Activated CD4-positive, CD25-positive, alpha-beta regulatory T cell treated with anti-CD3 and anti-CD28 coated beads, Interleukin-2, amount 50 U/mL, for 16 hours (primary cell): ENCODE results near the gene CFDP1.
"Not testable (repeated sequence)": the region's sequence is repeated elsewhere in the genome, so short reads cannot be mapped to it uniquely, and the experiment has no call there.

ENCODE experiments used
- DNase-seq: peaks from one replicate; pipeline ENCODE4 v3.0.0-alpha.2; 2020; ENCODE audit warnings: low read depth, low spot score

Gene CFDP1

DNA sequence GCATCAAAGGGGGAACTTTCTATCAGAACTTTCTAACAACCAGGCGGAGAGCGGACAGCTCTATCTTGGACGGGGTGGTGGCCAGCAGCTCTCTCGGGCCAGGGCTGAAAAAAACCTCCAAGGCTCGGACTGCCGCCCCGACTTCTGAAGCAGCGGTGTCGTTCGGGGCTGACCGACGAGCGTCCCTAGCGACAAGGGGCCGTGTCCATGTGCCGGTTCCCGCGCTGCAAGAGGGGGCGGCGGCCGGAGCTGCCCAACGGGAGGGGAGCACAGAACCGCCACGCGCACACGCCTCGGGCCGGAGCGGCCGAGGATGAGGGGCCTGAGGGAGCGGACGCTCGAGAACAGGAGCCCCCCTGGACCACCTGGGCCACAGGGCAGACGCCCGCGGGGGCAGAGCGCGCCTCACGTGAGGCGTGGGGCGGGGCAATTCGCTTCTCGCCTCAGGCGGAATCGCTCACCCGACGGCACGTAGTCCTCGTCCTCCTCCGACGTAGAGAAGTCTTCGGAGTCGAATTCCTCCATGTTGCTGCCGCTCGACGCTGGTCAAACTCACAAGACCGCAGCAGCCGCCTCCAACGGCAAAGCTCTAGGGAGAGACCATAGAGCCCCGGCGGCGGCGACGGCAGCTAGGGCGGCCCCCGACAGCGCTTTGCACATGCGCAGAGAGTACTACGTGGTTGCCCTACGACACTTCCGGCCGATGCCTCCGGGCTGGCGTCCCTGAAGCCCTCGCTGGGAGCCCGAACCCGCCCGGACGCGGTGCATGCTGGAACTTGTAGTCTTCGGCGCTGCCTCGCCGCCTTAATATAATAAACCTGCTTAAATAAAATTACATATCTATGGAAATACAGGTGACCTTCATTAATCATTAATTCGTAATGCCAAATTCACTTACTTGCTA, at the start of gene CFDP1:
Gene CFDP1 (minus strand): TSS at position 676 of the 904 bp plus-strand sequence. CDS start 151 bp downstream, at position 525.
- DNase-seq, result peak; percentile 89

DNA sequence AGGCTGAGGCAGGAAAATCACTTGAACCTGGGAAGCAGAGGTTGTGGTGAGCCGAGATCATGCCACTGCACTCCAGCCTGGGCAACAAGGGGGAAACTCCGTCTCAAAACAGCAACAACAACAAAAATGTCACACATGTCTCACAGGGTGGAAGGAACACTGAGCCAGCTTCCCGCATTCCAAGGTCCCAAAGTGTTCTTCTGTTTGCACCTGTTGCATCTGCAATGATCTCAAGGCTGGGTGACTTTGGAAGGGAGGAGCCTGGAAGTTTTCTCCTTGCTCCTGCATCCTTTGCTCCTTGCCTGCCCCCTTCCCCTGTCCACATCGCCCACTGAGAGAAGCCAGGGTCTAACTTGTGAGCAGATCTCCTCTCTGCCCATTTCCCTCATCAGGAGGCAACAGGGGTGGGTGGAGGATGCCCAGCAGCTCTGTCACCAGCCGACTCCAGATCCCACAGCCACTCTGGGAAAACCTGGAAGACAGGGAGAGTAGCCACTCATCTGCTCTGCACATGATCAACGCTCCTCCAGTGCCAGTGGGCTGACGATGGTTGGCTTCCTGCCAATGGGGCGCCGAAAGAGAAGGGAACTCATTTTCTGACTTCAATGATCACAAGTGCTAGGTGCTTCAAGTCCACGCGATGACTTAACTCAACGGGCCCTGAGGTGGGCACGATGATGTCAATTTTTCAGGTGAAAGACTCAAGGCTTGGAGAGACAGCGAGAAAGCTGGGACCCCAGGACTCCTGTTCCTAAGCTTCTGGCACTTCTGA, 49.3 kb upstream of the CFDP1 start:
- no peak for DNase-seq

DNA sequence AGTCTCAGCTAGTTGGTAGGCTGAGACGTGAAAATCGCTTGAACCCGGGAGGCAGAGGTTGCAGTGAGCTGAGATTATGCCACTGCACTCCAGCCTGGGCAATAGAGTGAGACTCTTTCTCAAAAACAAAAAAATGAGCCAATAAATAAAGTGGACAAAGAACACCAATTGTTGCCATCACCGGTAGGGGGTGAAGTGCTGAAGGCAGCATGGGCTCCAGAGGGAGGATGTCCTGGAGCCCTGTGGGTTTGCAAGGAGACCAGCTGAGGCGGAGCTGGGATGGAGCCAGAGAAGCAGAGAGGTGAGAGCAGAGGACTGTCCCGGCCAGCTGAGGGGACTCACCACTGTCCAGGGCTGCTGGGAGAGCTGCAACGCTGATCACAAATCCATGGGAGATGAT, 48.2 kb upstream of the CFDP1 start:
- DNase-seq, result no peak

DNA sequence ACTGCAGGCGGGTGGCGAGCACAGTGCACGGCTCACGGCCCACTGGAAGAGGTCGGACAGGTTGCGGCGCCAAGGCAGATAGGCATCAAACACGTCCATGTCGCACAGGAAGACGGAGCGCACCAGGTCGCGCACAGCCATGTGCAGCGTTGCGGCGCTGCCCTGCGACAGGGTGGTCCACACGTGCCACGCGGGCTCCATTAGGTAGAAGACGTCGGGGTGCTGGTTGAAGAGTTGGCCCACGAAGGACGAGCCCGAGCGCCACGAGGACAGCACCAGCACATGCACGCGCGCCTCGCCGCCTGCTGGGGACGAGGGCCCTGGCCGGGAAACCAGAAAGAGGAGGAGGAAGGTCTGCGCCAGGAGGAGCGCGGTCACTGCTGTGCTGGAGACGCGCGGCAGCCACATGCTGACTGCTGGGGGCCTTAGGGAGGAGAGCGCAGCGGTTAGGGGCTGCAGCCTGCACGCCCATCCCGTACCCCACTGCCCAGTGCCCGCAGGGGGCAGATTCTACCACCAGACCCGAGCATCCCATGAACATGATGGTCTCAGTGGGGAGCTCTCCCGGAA, 46.2 kb upstream of the CFDP1 start:
- DNase-seq, result no peak

DNA sequence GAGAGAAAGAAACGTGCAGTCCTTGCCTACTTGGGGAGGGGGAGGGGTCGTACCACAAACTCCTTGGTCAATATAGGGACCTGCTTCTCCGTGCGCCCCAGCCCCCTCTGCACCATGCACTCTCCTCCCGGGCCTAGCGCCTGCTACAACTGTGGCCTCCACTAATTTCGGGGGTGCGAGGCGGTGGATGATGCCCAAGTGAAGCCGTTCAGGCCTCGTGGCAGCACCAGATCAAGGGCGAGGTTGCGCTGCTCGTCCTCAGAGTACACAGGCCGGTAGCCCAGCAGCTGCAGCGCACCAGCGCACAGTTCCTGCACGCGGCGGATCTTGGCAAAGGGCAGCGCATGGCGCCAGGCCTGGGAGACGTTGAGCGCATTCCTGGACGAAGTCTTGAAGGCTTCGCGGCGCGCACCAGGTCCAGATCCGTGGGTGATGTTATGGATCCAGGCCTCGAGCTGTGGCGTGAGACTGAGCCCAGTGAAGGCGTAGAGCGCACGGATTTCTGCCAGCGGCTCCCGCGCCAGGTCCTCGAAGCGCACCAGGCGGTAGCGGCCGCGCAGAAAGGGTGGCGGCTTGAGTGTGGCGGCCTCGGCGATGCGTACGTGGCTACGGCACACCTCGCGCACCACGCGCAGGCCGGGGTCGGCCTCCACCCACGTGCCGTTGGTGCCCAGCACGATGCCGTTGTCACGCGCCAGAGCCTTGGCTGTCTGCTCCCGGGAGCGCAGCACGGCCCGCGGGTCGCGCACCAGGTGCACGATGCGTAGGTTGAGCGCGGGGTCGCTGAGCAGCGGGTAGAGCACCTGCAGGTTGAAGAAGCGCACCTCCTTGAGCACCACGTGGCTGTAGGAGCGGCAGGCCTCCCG, 45.4 kb upstream of the CFDP1 start:
- DNase-seq, result no peak

DNA sequence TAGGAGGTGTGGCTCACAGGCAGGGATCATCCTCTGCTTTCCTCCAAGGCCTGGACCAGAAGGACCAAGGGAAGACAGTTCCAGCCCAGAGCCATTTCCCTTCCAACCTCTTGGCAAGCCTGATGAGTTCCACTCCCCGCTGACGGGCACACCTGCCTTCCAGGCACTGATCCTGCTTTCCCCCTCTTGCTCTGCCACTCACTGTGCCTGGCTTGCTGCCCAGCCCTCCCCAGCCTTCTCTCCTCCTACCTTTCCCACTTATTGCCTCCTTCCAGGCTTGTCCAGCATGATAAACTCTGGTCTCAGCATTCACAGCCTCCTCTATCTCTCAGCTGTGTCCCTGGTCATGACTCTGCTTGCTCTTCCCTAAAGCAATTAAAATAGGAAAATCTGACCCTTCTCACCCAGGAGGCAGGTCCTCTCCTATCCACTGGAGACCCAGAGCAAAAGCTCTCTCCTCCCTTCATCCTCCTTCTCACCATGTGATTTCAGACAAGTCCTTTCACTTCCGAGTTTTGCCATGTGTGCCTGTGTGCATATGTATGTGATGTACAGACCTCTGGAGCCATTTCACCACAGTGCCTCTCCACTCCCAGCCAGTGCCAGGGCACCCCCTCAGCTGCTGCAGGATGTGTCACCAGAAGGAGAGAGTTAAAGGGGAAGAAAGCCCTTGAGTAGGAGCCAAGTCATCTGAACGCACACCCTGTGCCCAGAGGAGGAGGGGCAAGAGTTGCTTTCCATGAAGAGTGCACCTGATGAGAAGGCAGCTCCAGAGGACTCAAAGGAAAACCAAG, 44.6 kb upstream of the CFDP1 start:
- no peak for DNase-seq

DNA sequence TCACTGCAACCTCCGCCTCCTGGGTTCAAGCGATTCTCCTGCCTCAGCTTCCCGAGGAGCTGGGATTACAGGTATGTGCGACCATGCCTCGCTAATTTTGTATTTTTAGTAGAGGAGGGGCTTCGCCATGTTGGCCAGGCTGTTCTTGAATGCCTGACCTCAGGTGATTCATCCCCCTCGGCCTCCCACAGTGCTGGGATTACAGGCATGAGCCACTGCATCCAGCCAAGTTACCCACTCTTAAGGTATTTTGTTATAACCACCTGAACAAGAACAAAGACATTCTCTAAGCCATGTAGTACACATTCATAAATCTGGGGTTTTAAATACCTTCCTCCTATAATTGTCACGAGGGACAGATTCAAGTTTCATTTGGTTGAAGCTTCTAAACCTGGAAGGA, 43.5 kb upstream of the CFDP1 start:
- no peak for DNase-seq

DNA sequence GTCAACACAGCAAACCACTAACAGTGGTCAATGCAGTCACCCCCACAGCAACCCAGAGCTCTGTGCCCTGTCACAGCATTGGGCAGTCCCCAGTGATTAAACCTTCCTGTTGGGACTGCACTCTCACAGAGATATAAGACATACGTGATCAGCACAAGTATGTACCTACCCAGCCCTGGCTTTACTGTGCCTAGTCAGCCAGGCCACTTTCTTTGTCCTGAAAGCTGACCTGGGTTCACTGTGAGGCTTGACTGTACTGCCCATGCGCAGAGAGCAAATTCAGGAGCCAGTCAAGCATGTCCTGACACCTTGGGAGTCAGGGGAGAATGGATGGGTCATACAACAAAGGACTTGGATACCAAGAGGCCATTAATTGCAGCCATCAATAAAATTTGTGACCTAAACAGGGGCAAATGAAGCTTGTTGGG, 42.1 kb upstream of the CFDP1 start:
- no peak for DNase-seq

DNA sequence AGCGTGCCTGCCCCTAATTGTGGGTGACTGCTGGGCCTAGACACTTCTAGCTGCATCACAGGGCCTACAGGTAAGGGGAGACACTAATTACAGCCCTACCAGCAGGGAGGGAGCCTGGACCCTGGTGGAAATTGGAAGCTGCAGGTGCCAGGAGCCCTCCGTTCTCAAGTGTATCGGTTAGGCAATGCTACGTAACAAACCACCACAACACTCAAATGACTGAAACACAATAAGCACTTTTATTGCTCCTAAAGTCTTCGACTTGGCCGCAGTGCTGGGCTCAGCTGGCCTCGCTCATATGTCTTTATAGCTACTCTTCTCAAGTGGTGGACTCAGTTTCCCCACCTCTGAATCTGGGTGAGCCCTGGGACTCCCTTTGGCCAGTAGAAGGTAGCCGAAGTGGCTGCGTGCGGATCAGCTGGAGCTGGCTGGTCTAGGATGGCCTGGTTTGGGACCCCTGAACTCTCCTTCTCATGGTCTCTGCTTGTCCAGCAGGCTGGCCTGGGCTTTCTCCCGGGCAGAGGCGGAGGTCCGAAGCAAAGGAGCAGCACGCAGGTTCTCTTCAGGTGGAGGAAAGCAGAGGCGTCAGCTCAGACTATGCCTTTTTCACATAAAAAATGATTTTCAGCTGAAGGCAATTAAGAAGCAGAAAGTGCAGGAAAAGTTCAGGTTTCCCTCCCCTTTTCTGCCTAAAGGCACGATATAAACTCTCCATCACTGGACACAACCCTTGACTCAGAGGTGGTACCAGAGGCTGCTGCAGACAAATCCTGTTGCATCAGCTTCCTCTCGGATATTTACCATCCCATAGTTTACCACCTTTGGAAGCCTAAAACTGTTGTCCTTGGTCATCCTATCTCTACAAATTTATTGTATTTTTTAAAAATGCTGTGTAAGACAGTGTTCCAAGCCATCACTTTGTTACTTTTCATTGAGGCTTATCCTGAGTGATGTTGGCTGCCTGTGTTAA, 39.9 kb upstream of the CFDP1 start:
- DNase-seq, result no peak

DNA sequence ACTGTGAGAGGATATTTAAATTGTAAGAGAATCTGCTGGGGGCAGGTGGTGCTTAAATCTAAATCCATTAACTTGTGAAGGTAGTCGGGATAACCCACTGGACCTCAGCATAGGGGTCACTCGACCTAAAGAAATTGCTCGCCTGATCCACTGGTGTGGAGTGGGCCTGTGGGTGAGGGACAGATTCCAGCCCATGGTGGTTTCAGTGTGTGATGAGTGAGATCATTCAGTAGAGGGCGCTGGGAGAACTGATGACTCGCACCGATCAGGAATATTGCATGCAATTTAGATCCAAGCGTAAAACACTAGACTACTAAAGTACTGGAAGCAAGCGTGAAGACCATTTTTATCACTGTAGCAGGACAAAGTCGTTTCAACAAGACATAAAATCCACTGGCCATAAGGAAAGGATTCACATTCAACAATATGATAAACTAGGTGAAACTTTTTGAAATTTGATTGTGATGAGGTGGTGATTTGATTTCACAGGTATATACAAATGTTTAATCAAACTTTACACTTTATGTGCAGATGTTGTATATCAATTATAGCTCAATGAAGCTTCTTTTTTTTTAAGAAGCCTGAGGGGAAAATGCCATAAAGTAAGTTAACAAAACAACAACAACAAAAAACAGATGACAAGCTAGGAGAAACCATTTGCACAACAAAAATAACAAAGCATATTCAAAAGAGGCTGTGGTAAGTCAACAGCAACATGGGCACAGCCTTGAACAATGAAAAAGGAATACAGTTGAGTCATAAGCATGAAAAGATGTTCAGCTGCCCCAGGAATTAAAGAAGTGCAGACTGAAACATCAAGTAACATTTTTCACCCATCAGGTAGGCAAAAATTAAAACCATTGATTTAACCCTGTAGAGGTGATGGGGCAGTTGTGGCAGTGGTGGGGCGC, 38.7 kb upstream of the CFDP1 start:
- no peak for DNase-seq

DNA sequence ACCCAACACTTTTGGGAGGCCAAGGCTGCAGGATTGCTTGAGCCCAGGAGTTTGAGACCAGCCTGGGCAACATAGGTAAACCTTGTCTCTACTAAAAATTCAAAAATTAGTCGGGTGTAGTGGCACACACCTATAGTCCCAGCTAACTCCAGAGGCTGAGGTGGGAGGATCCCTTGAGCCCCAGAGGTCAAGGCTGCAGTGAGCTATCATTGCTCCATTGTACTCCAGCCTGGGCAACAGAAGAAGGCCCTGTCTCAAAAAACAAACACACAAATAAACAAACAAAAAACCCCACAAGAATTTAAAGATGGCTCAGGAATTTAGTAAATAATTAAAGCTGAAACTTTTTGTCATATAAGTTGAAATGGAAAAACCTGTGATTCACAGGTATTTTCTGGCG, 33.5 kb upstream of the CFDP1 start:
- DNase-seq, result no peak

DNA sequence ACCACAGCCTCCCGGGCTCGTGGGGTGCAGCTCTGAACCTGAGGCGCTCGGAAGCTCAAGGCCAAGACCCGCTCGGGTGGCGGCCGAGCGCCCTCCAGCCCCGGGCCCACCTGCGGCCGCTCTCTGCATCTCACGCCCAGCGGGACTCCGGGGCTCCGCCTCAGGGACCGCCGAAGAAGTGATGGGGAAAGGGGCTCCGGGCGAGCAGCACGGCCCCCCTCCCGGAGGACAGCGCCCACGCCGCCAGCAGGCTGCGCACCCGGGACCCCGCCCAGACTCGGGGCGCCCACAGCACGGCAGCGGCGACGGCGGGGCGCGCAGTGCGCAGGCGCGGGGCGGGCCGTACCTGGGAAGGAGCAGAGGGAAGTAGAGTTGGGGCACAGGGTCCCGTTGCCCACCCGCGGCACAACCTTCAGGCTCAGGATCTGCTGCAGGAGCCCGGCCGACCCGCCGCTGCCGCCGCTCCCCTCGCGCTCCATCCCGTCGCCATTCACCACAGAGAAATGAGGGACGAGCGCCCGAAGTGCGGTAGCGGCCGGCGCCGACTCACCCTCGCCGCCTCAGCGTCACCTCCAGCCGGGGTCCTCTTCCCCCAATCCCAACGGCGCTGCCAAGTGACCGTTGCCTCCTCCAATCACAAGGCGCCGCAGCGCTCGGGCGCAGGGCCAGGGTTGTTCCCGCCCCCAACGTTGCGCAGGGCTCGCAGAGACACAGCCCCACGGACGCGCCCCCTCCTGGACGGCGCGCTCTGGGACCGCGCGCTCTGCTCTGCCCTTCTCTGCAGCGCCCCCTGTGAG, 31.0 kb upstream of the CFDP1 start, which contains the start of gene TMEM170A:
Gene TMEM170A (minus strand): TSS at position 568 of the 797 bp plus-strand sequence. CDS start 89 bp downstream, at position 479.
- DNase-seq, result peak; percentile 97

DNA sequence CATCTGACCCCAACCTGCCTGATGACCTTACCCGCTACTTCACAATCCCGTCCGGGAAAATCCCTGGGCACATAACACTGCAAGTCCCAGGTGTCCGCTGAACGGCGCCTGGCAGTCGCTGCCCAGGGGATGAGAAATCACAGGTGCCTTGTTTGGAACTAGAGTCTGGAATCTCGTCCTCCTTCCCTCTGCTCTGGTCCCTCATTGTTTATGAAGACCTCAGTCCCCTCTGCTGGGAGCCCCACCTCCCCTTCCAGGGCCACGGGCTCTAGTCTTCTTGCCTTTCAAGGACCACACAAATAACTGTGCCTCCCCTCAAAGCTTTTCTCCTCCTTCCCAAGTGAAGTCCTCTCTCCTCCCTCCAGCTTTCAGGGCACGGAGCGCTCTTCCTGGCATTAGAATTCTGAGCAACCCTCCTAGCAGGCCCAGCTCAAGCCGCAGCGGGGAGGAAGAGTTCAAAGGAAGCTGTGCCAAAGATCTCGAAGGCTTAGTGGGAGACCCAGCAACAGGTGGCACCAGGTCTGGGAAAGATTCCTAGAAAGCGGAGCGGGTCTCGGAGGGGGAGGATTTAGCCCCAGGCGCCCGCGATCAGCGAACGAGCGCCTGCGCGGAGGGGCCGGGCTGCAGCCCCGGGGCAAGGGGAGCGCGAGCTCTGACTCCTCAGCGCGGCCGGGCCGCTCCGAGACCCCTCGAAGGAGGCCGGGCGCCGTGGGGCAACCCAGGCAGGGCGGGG, 30.3 kb upstream of the CFDP1 start:
- not testable (repeated sequence) for DNase-seq

DNA sequence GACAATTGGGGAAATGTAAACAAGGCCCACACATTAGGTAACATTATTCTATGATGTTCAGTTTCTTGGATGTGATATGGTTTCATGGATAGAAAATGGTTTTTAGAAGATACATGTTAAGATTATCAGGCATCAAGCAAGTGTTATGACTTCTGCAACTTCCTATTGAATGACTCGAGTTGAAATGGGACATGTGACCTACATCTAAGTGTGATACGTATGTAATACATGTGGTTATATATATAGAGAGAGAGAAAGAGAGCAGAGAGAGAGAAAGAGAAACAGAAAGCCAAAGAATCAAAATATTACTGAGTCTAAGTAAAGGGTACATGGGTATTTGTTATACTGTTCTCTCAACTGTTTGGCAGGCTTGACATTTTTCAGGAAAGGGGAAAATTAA, 29.5 kb upstream of the CFDP1 start:
- DNase-seq, result no peak

DNA sequence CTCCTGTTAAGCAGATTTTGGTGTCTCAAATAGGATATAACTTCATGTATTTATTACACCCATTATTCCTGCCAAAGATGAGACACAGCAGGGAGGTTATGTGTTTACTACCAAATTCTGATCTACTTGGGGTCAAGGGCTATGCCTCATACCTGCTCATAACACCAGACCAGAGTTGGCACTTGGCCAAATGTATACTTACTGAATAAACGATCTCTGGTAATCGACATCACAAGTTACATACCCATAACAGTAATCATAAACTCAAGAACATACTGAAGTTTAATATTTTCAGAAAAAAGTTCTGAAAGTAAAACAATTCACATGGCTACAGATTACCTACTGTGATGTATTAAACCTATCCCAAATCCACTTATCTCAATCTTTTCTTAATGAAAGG, 28.3 kb upstream of the CFDP1 start:
- DNase-seq, result no peak

DNA sequence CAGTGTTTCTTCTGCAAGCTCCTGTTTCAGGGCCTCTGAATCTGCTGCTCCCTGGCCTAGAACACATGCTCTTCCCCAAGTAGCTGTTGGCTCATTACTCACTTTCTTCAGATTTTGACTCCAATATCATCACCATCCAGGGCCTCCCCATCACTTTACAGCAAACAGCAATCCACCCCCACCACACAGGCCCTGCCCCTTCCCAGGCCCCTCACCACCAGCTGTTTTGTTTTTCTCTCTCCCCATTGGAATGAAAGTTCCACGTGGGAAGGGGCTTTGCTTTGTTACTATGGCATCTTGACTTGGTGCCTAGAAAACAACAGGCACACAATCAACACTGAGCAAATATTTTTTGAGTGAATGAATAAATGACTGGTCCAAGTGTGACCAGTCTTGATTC, 27.1 kb upstream of the CFDP1 start:
- no peak for DNase-seq

DNA sequence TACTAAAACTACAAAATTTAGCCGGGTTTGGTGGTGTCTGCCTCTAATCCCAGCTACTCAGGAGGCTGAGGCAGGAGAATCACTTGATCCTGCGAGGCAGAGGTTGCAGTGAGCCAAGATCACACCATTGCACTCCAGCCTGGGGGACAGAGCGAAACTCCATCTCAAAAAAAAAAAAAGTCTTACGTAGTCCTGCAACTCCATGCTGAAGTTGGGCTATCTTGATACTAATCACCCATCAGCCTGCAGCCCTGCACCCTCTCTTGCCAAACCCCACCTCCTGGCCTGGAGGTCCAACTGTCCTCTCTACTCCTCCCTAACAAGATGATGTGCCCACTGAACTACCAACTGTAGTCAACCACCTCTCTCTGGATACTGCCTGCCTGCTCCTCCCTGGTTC, 26.4 kb upstream of the CFDP1 start:
- no peak for DNase-seq
